ENCODE data around the gene MFRP. TPM values are rescaled to one million over a fixed set of nuclear protein-coding genes. Genes with fewer than 3 reads are reported as not detected.

Gene MFRP
- total RNA-seq (2022) = not detected in 2 replicates
- Bru-seq, nascent RNA = not detected
- not detected for BruChase-seq, experiment 1, labeled RNA remaining after a 6-hour chase
- not detected for BruChase-seq, experiment 2, labeled RNA remaining after a 2-hour chase
- long read RNA-seq = 0 reads

DNA sequence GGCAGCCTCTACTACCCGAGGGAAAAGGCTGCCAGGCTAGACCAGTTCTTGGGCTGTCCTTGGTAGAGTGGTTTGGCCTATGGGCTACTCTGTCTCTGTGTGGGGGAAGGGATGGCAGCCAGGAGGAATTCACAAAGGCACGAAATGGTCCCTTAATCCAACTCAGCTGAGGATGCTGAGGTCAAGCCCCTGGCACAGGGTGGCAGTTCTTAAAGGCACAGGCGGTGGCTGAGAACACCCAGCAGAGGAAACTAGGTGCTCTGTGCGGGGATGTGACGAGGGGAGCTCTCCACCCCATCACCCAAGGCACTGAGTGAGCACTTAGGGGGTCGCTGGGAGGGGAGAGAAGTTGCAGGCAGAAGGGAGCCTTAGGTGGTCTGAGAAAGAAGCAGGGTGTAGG lies at the start of gene MFRP:
Gene MFRP (minus strand): TSS at position 101 of the 400 bp plus-strand sequence. CDS start 192 bp downstream, outside the sequence.
- POLR2A ChIA-PET = no interaction called here
- CTCF ChIA-PET = interaction anchor here (0.6 to 5.8 kb wide), 5 partner anchors 9 to 27 kb away, joined by 3 to 30 read pairs (median 9); partner anchors contain the start of gene RNF26
- TF ChIP-seq, protein P1, sequence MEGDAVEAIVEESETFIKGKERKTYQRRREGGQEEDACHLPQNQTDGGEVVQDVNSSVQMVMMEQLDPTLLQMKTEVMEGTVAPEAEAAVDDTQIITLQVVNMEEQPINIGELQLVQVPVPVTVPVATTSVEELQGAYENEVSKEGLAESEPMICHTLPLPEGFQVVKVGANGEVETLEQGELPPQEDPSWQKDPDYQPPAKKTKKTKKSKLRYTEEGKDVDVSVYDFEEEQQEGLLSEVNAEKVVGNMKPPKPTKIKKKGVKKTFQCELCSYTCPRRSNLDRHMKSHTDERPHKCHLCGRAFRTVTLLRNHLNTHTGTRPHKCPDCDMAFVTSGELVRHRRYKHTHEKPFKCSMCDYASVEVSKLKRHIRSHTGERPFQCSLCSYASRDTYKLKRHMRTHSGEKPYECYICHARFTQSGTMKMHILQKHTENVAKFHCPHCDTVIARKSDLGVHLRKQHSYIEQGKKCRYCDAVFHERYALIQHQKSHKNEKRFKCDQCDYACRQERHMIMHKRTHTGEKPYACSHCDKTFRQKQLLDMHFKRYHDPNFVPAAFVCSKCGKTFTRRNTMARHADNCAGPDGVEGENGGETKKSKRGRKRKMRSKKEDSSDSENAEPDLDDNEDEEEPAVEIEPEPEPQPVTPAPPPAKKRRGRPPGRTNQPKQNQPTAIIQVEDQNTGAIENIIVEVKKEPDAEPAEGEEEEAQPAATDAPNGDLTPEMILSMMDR (IDR thresholded peaks at IDR 0.05; ENCODE audit: unreplicated experiment) = no peak
- H3K27ac Mint-ChIP-seq (ENCODE audit: low read depth, unreplicated experiment) = no peak within 1 kb of the TSS
- no peaks in the 10 kb centered on the region for H3K4me1 Mint-ChIP-seq (ENCODE audit: insufficient read depth, unreplicated experiment)
- H3K36me3 Mint-ChIP-seq (ENCODE audit: insufficient read depth, unreplicated experiment) = no peaks in the 10 kb centered on the region
- intact Hi-C loops (cut with micrococcal nuclease) = no loop called here
- BruUV-seq (replicated peaks) = no TSS peak
- no peak within 1 kb of the TSS for H3K4me3 Mint-ChIP-seq (ENCODE audit: unreplicated experiment)
- no peak for DNase-seq (ENCODE audit: unreplicated experiment)
- H3K27me3 Mint-ChIP-seq (ENCODE audit: insufficient read depth, unreplicated experiment) = peaks cover 23% of the 10 kb centered on the region
- H3K9me3 Mint-ChIP-seq (ENCODE audit: unreplicated experiment) = no peaks in the 10 kb centered on the region

DNA sequence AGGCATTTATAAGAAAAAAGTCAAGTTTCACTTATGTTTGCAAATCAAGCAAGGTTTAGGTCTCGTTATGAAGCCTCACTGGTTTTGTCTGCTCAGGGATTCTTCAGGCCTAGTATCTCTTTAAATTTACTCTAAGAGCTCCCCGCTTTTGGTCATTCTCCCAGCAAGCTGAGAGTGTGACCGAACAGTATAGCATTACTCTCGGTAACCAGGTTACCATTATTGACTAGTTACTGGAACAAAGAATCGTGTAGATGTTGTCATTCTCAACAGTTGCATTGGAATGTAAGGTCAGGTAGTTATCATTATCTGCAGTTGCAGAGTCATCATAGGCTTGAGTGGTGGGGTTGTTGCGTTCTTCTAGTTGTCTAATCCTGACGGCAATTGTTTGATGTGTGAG lies 44.8 kb upstream of the MFRP start:
- no peak overlapping the region for H3K27ac Mint-ChIP-seq (ENCODE audit: low read depth, unreplicated experiment)

DNA sequence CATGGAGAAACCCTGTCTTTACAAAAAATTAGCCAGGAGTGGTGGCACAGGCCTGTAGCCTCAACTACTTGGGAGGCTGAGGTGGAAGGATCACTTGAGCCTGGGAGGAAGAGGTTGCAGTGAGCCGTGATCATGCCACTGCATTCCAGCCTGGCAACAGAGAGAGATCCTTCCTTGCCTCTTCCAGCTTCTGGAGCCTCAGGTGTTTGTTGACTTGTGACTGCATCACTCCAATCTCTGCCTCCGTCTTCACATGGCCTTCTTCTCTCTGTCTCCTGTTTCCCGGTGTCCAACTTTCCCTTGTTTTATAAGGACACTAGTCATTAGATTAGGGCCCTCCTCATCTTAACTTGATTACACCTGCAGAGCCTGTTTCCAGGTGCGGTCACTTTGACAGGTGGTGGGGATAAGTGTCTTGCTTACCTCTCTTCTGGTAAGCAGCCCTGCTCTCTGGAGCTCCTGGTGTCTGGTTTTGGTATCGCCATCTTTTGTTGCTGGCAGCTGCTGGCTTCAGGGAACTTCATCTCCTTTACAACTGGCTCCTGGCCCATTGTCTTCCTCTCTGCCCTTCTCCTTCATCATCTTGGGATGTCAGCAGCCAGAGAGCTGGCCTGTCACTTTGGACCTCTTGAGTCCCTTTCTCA lies 43.2 kb upstream of the MFRP start:
- no TSS peak for BruUV-seq (replicated peaks)
- H3K4me1 Mint-ChIP-seq (ENCODE audit: insufficient read depth, unreplicated experiment) = no peaks in the 10 kb centered on the region
- no peaks in the 10 kb centered on the region for H3K9me3 Mint-ChIP-seq (ENCODE audit: unreplicated experiment)
- no peak overlapping the region for H3K4me3 Mint-ChIP-seq (ENCODE audit: unreplicated experiment)
- ChIA-PET POLR2A (no interaction called here), CTCF (interaction anchor here (0.6 kb wide), 1 partner anchor 27 kb away, joined by 3 read pairs; no protein-coding TSS in a partner anchor)
- no peaks in the 10 kb centered on the region for H3K36me3 Mint-ChIP-seq (ENCODE audit: insufficient read depth, unreplicated experiment)
- no peak for DNase-seq (ENCODE audit: unreplicated experiment)
- no peak overlapping the region for H3K27ac Mint-ChIP-seq (ENCODE audit: low read depth, unreplicated experiment)
- intact Hi-C loops (cut with micrococcal nuclease) = no loop called here
- TF ChIP-seq, protein P1 (IDR thresholded peaks at IDR 0.05; ENCODE audit: unreplicated experiment) = no peak
- H3K27me3 Mint-ChIP-seq (ENCODE audit: insufficient read depth, unreplicated experiment) = no peaks in the 10 kb centered on the region

More for the DNA sequence above, 44.8 kb upstream of the MFRP start:
- H3K9me3 Mint-ChIP-seq (ENCODE audit: unreplicated experiment) = no peaks in the 10 kb centered on the region
- H3K27me3 Mint-ChIP-seq (ENCODE audit: insufficient read depth, unreplicated experiment) = no peaks in the 10 kb centered on the region
- intact Hi-C loops (cut with micrococcal nuclease) = no loop called here
- TF ChIP-seq, protein P1 (IDR thresholded peaks at IDR 0.05; ENCODE audit: unreplicated experiment) = no peak
- no TSS peak for BruUV-seq (replicated peaks)
- no peak overlapping the region for H3K4me3 Mint-ChIP-seq (ENCODE audit: unreplicated experiment)
- ChIA-PET POLR2A (no interaction called here), CTCF (interaction anchor here (0.6 to 1.3 kb wide), 4 partner anchors 35 to 91 kb away, joined by 3 to 6 read pairs (median 4); no protein-coding TSS in a partner anchor)
- no peaks in the 10 kb centered on the region for H3K36me3 Mint-ChIP-seq (ENCODE audit: insufficient read depth, unreplicated experiment)
- H3K4me1 Mint-ChIP-seq (ENCODE audit: insufficient read depth, unreplicated experiment) = no peaks in the 10 kb centered on the region
- no peak for DNase-seq (ENCODE audit: unreplicated experiment)

DNA sequence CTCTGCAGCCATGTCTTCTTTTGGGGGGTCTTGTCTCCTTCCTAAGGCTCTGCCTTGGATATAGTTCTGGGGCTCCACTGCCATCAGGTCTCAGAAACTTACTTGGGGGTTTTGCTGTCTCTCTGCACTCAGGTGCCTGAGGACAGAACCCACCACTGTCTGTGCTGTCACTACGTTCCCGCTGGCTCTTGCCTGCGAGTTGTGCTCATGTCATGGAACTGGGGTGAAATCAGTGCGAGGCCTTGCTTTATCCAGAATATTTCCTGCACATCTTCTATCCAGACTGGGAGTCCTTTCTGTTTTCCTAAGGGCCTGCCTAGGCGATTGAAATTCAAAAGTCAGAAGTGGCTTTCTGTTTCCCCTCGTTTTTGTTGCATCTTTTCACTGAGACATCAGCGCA lies 41.6 kb upstream of the MFRP start:
- no peak overlapping the region for H3K4me3 Mint-ChIP-seq (ENCODE audit: unreplicated experiment)
- H3K36me3 Mint-ChIP-seq (ENCODE audit: insufficient read depth, unreplicated experiment) = no peaks in the 10 kb centered on the region
- H3K4me1 Mint-ChIP-seq (ENCODE audit: insufficient read depth, unreplicated experiment) = no peaks in the 10 kb centered on the region

More for the DNA sequence above, 41.6 kb upstream of the MFRP start:
- H3K27ac Mint-ChIP-seq (ENCODE audit: low read depth, unreplicated experiment) = no peak overlapping the region
- BruUV-seq (replicated peaks) = no TSS peak
- H3K9me3 Mint-ChIP-seq (ENCODE audit: unreplicated experiment) = no peaks in the 10 kb centered on the region
- intact Hi-C loops (cut with micrococcal nuclease) = no loop called here
- CTCF ChIA-PET = interaction anchor here (0.6 kb wide), 1 partner anchor 191 kb away, joined by 3 read pairs; no protein-coding TSS in a partner anchor
- POLR2A ChIA-PET = no interaction called here
- TF ChIP-seq, protein P1 (IDR thresholded peaks at IDR 0.05; ENCODE audit: unreplicated experiment) = no peak
- DNase-seq (ENCODE audit: unreplicated experiment) = no peak
- H3K27me3 Mint-ChIP-seq (ENCODE audit: insufficient read depth, unreplicated experiment) = no peaks in the 10 kb centered on the region
